Umbilical cord (tissue), 2 donors: ENCODE measurements around the gene PRMT7. TPM values are rescaled to one million over a fixed set of nuclear protein-coding genes. Genes with fewer than 3 reads are reported as not detected.

Experiments used
- DNase-seq: peaks from one replicate; pipeline ENCODE4 v3.0.0-alpha.2; 2015; ENCODE audit warnings: low spot score
- total RNA-seq: library from RNA; depleted of rRNA; stranded (reverse); fragments of >200 nt; gene quantifications from one replicate; pipeline ENCODE4 v1.2.3, GENCODE V29; 2014; ENCODE audit warnings: low replicate concordance; ENCODE audit not compliant: insufficient read depth

Gene PRMT7
- total RNA-seq, 1 donor from 2014 or later: 92.2 TPM

GRCh38 chr16:68375801-68376536, 65.2 kb downstream of the PRMT7 start:
- no peak for DNase-seq

- no peak for DNase-seq
Observed at GRCh38 chr16:68376590-68376989, 65.8 kb downstream of the PRMT7 start.

- DNase-seq: no peak
Observed at GRCh38 chr16:68377221-68377620, 66.4 kb downstream of the PRMT7 start.

GRCh38 chr16:68377667-68378393, 67.0 kb downstream of the PRMT7 start:
- peak; percentile 49 for DNase-seq

GRCh38 chr16:68378436-68379415, 67.9 kb downstream of the PRMT7 start:
- no peak for DNase-seq

GRCh38 chr16:68379472-68380347, 68.9 kb downstream of the PRMT7 start:
- no peak for DNase-seq

- DNase-seq: no peak
Observed at GRCh38 chr16:68380348-68380670, 69.5 kb downstream of the PRMT7 start.

- DNase-seq: no peak
Observed at GRCh38 chr16:68380676-68381362, 70.0 kb downstream of the PRMT7 start.

- no peak for DNase-seq
Observed at GRCh38 chr16:68381363-68381724, 70.5 kb downstream of the PRMT7 start.

- DNase-seq: no peak
Observed at GRCh38 chr16:68382296-68382718, 71.5 kb downstream of the PRMT7 start.

- no peak for DNase-seq
Observed at GRCh38 chr16:68383858-68384257, 73.0 kb downstream of the PRMT7 start.

GRCh38 chr16:68384288-68385161, 73.7 kb downstream of the PRMT7 start:
- no peak for DNase-seq

GRCh38 chr16:68385371-68385770, 74.6 kb downstream of the PRMT7 start:
- no peak for DNase-seq

- no peak for DNase-seq
Observed at GRCh38 chr16:68386628-68387027, 75.8 kb downstream of the PRMT7 start.

GRCh38 chr16:68387301-68387700, 76.5 kb downstream of the PRMT7 start:
- no peak for DNase-seq

- DNase-seq: no peak
Observed at GRCh38 chr16:68388124-68388523, 77.3 kb downstream of the PRMT7 start.

GRCh38 chr16:68389006-68389405, 78.2 kb downstream of the PRMT7 start:
- no peak for DNase-seq

- no peak for DNase-seq
Observed at GRCh38 chr16:68389750-68390371, 79.0 kb downstream of the PRMT7 start.

GRCh38 chr16:68393333-68393732, 82.5 kb downstream of the PRMT7 start:
- no peak for DNase-seq
